GM20000 (cell line): ENCODE results near the gene SHTN1.

Experiments
- DNase-seq: peaks from one replicate; pipeline ENCODE4 v3.0.0; 2012; ENCODE audit warnings: low spot score
- CTCF ChIP-seq: IDR thresholded peaks from 2 replicates; pipeline ENCODE4 v1.5.1; 2012; ENCODE audit warnings: mild to moderate bottlenecking, control low read depth; ENCODE audit errors: extremely low read depth, missing control alignments

The SHTN1 gene

GRCh38 chr10:116972131-116972530 lies 32.9 kb downstream of the SHTN1 start:
- no peak for DNase-seq
- TF ChIP-seq CTCF = no peak

GRCh38 chr10:116970050-116970449 lies 34.9 kb downstream of the SHTN1 start:
- DNase-seq = no peak
- TF ChIP-seq CTCF = no peak

- TF ChIP-seq CTCF = no peak
- DNase-seq = no peak
Measured at GRCh38 chr10:116968331-116968730, 36.7 kb downstream of the SHTN1 start.

- TF ChIP-seq CTCF = no peak
- no peak for DNase-seq
Measured at GRCh38 chr10:116961406-116962251, 43.4 kb downstream of the SHTN1 start.

- TF ChIP-seq CTCF = no peak
- no peak for DNase-seq
Measured at GRCh38 chr10:116960066-116960776, 44.8 kb downstream of the SHTN1 start.

- no peak for TF ChIP-seq CTCF
- no peak for DNase-seq
Measured at GRCh38 chr10:116952729-116953128, 52.3 kb downstream of the SHTN1 start.

- DNase-seq = no peak
- TF ChIP-seq CTCF = no peak
Measured at GRCh38 chr10:116948530-116948870, 56.5 kb downstream of the SHTN1 start.
